Neutrophil (primary cell): ENCODE results near the gene SFTPB.
"Not testable (repeated sequence)": the region's sequence is repeated elsewhere in the genome, so short reads cannot be mapped to it uniquely, and the experiment has no call there.

Experiments used
- H3K27ac ChIP-seq: fragments of 200-600 bp; sonication (generic); 2 replicates; pipeline ENCODE4 v1.5.1; 2016; ENCODE audit warnings: mild to moderate bottlenecking, moderate library complexity
- H3K27me3 ChIP-seq: fragments of 200-600 bp; sonication (generic); 2 replicates; pipeline ENCODE4 v1.6.0; 2016; ENCODE audit warnings: mild to moderate bottlenecking
- H3K36me3 ChIP-seq: fragments of 200-600 bp; sonication (generic); 2 replicates; pipeline ENCODE4 v1.5.1; 2017
- H3K4me1 ChIP-seq, 2 experiments: fragments of 200-600 bp in 1 of 2; sonication (generic) in 1 of 2; 1 replicate in 1 of 2; 2 replicates in 1 of 2; pipeline versions ENCODE4 v1.5.1 to v1.6.1; 2013 to 2016; ENCODE audit warnings: low read depth in 1 of 2, low read length in 1 of 2, mild to moderate bottlenecking in 1 of 2, moderate library complexity in 1 of 2; ENCODE audit not compliant: control insufficient read depth in 1 of 2, insufficient read depth in 1 of 2
- H3K4me3 ChIP-seq, 2 experiments: fragments of 200-600 bp in 1 of 2; sonication (generic) in 1 of 2; 1 replicate in 1 of 2; 2 replicates in 1 of 2; pipeline ENCODE4 v1.5.1; 2013 to 2016; ENCODE audit warnings: low read depth in 1 of 2, low read length in 1 of 2, mild to moderate bottlenecking in 1 of 2, moderate library complexity in 1 of 2
- H3K9me3 ChIP-seq: fragments of 200-600 bp; sonication (generic); 2 replicates; pipeline ENCODE4 v1.5.1; 2016
- CTCF ChIP-seq: fragments of 200-600 bp; sonication (generic); IDR thresholded peaks from 2 replicates; pipeline ENCODE4 v1.5.1; 2016; ENCODE audit warnings: antibody characterized with exemption

SFTPB gene

GRCh38 chr2:85662899-85663593 is 5.0 kb downstream of the SFTPB start:
- Histone ChIP-seq H3K4me3 (no peak overlapping the region), H3K27me3 (no peaks in the 10 kb centered on the region), H3K36me3 (peaks cover 11% of the 10 kb centered on the region), H3K27ac (no peak overlapping the region), H3K4me1 (peaks cover 13 to 16% of the 10 kb centered on the region in 2 experiments), H3K9me3 (no peaks in the 10 kb centered on the region)
- TF ChIP-seq CTCF: no peak

GRCh38 chr2:85661139-85661858 is 6.7 kb downstream of the SFTPB start:
- Histone ChIP-seq H3K27ac (no peak overlapping the region), H3K36me3 (peaks cover 23% of the 10 kb centered on the region), H3K4me3 (no peak overlapping the region), H3K4me1 (peaks cover 2 to 4% of the 10 kb centered on the region in 2 experiments), H3K27me3 (no peaks in the 10 kb centered on the region), H3K9me3 (no peaks in the 10 kb centered on the region)
- no peak for TF ChIP-seq CTCF

DNA sequence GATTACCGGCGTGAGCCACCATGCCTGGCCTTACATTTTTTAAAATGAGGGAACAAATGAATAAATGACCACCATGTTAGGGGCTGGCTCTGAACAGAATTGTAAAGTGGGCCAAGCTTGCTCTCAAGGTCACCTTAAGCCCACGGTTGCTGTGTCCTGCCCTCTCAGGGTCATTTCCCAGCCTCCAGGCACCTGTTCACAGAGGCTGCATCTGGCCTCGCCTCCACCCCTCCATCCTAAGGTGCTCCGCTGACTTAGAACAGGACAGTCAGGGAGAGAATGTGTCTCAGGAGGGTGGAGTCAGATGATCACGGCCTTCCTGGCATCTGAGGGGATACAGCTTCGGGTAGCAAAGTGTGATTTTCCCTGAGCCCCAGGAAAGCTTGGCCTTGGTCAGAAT is 7.3 kb downstream of the SFTPB start:
- H3K27me3 ChIP-seq: no peaks in the 10 kb centered on the region
- no peak overlapping the region for H3K4me3 ChIP-seq
- no peak for TF ChIP-seq CTCF
- H3K4me1 ChIP-seq: no peaks in the 10 kb centered on the region
- H3K36me3 ChIP-seq: peaks cover 29% of the 10 kb centered on the region
- no peaks in the 10 kb centered on the region for H3K9me3 ChIP-seq
- no peak overlapping the region for H3K27ac ChIP-seq

DNA sequence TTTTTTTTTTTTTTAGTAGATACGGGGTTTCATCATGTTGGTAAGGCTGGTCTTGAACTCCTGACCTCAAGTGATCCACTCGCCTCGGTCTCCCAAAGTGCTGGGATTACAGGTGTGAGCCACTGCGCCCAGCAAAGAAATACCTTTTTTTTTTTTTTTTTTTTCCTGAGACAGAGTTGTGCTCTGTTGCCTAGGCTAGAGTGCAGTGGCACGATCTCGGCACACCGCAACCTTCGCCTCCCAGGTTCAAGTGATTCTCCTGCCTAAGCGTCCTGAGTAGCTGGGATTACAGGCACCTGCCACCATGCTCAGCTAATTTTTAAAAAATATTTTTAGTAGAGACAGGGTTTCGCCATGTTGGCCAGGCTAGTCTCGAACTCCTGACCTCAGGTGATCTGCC is 7.7 kb downstream of the SFTPB start:
- H3K4me3 ChIP-seq, H3K27ac ChIP-seq, H3K9me3 ChIP-seq, H3K4me1 ChIP-seq, H3K27me3 ChIP-seq: not testable (repeated sequence)
- H3K36me3 ChIP-seq: peaks cover 29% of the 10 kb centered on the region

DNA sequence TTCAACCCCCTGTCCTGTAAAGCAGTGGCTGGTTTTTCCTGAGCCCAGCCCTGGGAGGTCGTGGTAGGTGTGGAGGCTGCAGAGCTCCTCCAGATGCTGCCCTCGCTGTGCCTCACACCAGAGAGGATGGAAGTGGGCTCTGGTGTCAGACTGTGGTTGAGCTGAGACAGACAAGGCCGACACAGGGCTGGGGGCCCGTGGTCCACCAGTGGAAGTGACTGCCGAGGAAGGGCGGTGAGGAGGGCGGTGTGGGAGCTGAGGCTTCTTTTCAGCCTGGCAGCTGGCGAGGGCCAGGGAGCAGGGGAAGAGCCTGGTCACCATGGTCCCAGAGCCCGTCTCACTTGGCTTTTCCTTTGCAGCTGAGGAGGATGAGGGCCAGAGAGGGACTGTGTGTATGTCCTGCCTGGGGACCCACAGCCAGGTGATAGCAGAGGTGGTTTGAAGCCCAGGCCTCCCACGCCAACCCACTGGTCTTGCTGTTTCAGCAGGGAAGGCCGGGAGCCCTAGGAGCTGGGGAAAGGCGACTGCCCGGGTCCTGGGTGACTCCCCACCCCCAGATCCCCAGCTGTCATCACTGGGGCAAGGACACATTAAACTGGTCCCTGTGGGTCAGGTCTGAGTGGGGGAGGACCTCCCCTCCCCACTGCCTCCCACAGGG is 8.5 kb downstream of the SFTPB start:
- no peak for TF ChIP-seq CTCF
- peaks cover 34% of the 10 kb centered on the region for H3K36me3 ChIP-seq
- H3K9me3 ChIP-seq: no peaks in the 10 kb centered on the region
- H3K27me3 ChIP-seq: no peaks in the 10 kb centered on the region
- no peaks in the 10 kb centered on the region for H3K4me1 ChIP-seq
- H3K27ac ChIP-seq: no peak overlapping the region
- H3K4me3 ChIP-seq: no peak overlapping the region

DNA sequence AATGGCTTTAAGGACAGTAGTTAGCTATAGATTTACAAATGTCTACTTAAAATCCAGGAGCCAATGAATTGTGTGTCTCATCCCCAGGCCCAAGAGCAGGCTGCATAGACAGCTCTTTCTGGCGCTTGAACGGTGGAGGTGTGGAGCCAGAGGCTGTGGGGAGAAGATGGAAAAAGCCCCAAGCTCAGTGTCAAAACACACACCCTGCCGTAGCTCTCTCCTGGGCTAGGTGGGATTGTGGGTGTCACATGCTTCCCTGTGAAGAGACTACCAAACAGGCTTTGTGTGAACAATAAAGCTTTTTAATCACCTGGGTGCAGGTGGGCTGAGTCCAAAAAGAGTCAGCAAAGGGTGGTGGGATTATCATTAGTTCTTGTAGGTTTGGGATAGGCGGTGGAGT is 10.6 kb downstream of the SFTPB start:
- not testable (repeated sequence) for H3K9me3 ChIP-seq, H3K4me3 ChIP-seq, H3K27me3 ChIP-seq, H3K27ac ChIP-seq, H3K4me1 ChIP-seq
- H3K36me3 ChIP-seq: peaks cover 49% of the 10 kb centered on the region
